ENCODE measurements around the gene TRAPPC12.
"Not testable (repeated sequence)": the region's sequence is repeated elsewhere in the genome, so short reads cannot be mapped to it uniquely, and the experiment has no call there.

The TRAPPC12 gene

DNA sequence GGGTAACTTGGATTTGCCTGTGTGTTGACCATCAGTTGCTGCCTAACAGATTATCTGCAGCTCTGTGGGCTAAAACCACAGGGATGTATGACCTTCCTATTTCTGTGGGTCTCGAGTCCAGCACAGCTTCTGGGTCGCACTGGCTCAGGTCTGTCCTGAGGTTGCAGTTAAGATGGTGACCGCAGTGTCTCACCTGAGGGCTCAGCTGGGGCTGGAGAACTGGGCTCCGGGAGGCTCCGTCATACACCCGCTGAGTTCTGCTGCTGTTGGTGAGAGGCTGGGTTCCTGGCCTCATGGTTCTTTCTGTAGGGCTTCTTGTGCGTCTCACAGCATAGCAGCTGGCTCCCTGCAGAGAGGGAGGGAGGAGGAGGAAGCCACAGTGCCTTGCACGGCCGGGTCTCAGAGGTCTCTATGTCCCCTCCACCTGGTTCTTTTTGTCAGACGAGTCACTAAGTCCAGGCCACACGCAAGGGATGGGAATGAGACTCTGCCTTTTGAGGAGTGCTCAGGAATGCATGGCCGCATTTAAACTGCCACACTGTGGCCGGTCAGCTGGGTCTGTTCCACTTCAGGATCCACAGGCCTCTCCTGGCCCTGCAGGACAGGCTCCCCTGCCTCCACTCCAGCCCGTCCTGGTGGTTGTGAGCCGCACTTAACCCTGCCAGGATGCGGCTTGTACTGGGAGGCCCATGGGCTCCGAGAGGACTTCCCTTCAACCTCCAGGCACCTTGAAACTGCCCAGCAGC is 72.6 kb downstream of the TRAPPC12 start:
- no peak overlapping the region for H3K9ac ChIP-seq
- no peaks in the 10 kb centered on the region for H3K4me1 ChIP-seq
- H3K79me2 ChIP-seq = peaks cover 21% of the 10 kb centered on the region
- no peaks in the 10 kb centered on the region for H3K27me3 ChIP-seq (ENCODE audit: control insufficient read depth, insufficient read depth, low read length)
- TF ChIP-seq, protein P1, sequence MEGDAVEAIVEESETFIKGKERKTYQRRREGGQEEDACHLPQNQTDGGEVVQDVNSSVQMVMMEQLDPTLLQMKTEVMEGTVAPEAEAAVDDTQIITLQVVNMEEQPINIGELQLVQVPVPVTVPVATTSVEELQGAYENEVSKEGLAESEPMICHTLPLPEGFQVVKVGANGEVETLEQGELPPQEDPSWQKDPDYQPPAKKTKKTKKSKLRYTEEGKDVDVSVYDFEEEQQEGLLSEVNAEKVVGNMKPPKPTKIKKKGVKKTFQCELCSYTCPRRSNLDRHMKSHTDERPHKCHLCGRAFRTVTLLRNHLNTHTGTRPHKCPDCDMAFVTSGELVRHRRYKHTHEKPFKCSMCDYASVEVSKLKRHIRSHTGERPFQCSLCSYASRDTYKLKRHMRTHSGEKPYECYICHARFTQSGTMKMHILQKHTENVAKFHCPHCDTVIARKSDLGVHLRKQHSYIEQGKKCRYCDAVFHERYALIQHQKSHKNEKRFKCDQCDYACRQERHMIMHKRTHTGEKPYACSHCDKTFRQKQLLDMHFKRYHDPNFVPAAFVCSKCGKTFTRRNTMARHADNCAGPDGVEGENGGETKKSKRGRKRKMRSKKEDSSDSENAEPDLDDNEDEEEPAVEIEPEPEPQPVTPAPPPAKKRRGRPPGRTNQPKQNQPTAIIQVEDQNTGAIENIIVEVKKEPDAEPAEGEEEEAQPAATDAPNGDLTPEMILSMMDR (IDR thresholded peaks at IDR 0.05) = no peak
- H3K36me3 ChIP-seq (ENCODE audit: control insufficient read depth, insufficient read depth, low read length) = no peaks in the 10 kb centered on the region
- H2AFZ ChIP-seq = no peak overlapping the region
- no peak overlapping the region for H3K4me2 ChIP-seq (ENCODE audit: low read length)
- no peak overlapping the region for H3K27ac ChIP-seq
- H3K9me3 ChIP-seq (ENCODE audit: control insufficient read depth, low read length) = no peaks in the 10 kb centered on the region
- H3K4me3 ChIP-seq (ENCODE audit: low read depth, low read length) = no peak overlapping the region

DNA sequence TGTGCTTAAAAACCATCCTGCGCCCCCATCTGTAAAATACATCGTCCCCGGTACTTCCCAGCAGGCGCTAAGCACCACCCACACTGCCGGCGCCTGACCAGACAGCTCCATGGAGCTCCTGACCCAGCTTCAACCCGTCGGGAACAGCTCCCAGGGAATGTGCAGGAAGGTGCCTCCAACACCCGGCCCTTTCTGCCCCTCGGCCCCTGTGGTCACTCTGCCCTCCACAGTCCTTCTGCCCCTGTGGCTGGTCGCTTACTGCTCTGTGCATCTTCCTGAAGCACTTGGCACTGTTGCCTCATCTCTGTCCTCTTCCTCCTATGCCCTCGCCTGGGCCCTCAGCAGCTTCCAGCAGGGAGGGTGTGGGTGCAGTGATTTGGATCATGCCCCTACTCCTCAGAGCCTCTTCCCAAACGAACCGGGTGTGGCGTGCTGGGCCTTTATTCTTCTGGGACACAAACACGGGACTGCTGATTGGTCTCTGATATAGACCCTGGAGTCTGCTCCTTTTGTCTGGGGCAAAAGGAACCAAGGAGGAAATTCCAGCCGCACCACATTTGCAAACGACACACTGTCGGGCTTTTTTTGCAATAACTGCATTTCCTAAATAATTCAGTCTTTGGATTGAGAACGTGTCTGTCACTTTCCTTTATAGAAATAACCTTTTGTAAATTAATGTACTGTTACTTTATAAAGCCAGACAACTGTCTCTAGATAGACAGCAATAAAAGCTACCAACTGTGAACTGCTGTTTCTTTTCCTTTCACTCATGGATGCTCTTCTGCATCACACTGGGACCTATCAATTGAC is 73.9 kb downstream of the TRAPPC12 start:
- H3K4me2 ChIP-seq (ENCODE audit: low read length) = no peak overlapping the region
- no peak overlapping the region for H3K9ac ChIP-seq
- H3K27ac ChIP-seq = no peak overlapping the region
- peaks cover 17% of the 10 kb centered on the region for H3K79me2 ChIP-seq
- no peak overlapping the region for H2AFZ ChIP-seq
- TF ChIP-seq, protein P1 (IDR thresholded peaks at IDR 0.05) = no peak
- H3K36me3 ChIP-seq (ENCODE audit: control insufficient read depth, insufficient read depth, low read length) = no peaks in the 10 kb centered on the region
- no peaks in the 10 kb centered on the region for H3K9me3 ChIP-seq (ENCODE audit: control insufficient read depth, low read length)
- H3K4me3 ChIP-seq (ENCODE audit: low read depth, low read length) = no peak overlapping the region
- H3K4me1 ChIP-seq = no peaks in the 10 kb centered on the region
- no peaks in the 10 kb centered on the region for H3K27me3 ChIP-seq (ENCODE audit: control insufficient read depth, insufficient read depth, low read length)

DNA sequence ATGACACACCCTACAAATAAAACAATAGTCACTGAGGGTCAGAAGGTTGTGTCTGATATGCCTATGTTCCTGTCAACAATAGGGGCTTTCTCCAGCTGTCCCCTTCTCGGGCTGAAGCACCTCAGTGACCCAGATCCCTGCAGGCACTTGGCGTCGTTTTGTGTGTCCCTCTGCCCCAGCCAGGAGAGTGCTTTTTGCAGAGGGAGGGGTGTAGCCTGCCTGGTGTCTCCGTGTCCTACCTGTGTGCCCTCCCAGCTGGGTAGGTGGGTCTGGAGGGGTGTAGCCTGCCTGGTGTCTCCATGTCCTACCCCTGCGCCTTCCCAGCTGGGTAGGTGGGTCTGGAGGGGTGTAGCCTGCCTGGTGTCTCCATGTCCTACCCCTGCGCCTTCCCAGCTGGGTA is 74.5 kb downstream of the TRAPPC12 start:
- not testable (repeated sequence) for H2AFZ ChIP-seq; H3K9me3 ChIP-seq (ENCODE audit: control insufficient read depth, low read length); H3K27me3 ChIP-seq (ENCODE audit: control insufficient read depth, insufficient read depth, low read length); H3K27ac ChIP-seq; H3K4me2 ChIP-seq (ENCODE audit: low read length); H3K9ac ChIP-seq; H3K4me3 ChIP-seq (ENCODE audit: low read depth, low read length); H3K36me3 ChIP-seq (ENCODE audit: control insufficient read depth, insufficient read depth, low read length); H3K4me1 ChIP-seq
- peaks cover 16% of the 10 kb centered on the region for H3K79me2 ChIP-seq

DNA sequence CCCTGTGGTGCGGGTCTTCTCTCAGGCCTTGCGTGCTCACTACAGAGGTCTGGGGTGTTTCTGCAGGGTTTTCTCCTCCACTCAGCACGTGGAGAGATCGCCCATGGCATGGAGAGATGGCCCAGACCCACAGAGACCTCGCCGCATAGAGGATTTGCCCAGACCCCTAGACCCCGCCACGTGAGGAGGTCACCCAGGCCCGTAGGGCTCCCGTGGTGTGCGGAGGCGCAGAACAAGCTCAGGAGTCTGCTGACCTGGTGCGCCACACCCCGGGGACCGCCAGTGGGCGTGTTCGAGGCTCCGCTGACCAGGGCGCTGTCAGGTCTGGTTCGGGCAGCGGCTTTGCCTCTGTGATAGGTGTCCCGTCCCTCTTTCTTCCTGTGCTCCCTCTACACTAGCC is 75.3 kb downstream of the TRAPPC12 start:
- Histone ChIP-seq H3K27me3 (ENCODE audit: control insufficient read depth, insufficient read depth, low read length) (no peaks in the 10 kb centered on the region), H3K79me2 (peaks cover 10% of the 10 kb centered on the region), H3K36me3 (ENCODE audit: control insufficient read depth, insufficient read depth, low read length) (no peaks in the 10 kb centered on the region), H3K9me3 (ENCODE audit: control insufficient read depth, low read length) (no peaks in the 10 kb centered on the region), H3K9ac (no peak overlapping the region), H3K4me1 (no peaks in the 10 kb centered on the region), H3K27ac (no peak overlapping the region), H3K4me2 (ENCODE audit: low read length) (no peak overlapping the region), H3K4me3 (ENCODE audit: low read depth, low read length) (no peak overlapping the region), H2AFZ (no peak overlapping the region)
- TF ChIP-seq, protein P1 (IDR thresholded peaks at IDR 0.05) = no peak

- no peak overlapping the region for H3K9ac ChIP-seq
- H3K27ac ChIP-seq = no peak overlapping the region
Measured at GRCh38 chr2:3456125-3456524, 76.6 kb downstream of the TRAPPC12 start.

More at GRCh38 chr2:3456125-3456524, 76.6 kb downstream of the TRAPPC12 start:
- peaks cover 6% of the 10 kb centered on the region for H3K79me2 ChIP-seq
- no peaks in the 10 kb centered on the region for H3K4me1 ChIP-seq
- H3K27me3 ChIP-seq (ENCODE audit: control insufficient read depth, insufficient read depth, low read length) = no peaks in the 10 kb centered on the region
- no peaks in the 10 kb centered on the region for H3K36me3 ChIP-seq (ENCODE audit: control insufficient read depth, insufficient read depth, low read length)
- H3K4me2 ChIP-seq (ENCODE audit: low read length) = no peak overlapping the region
- H3K9me3 ChIP-seq (ENCODE audit: control insufficient read depth, low read length) = no peaks in the 10 kb centered on the region
- H3K4me3 ChIP-seq (ENCODE audit: low read depth, low read length) = no peak overlapping the region
- TF ChIP-seq, protein P1 (IDR thresholded peaks at IDR 0.05) = no peak
- H2AFZ ChIP-seq = no peak overlapping the region

Data from parathyroid adenoma (tissue), 2 donors.